Right lobe of liver (tissue), 6 donors: ENCODE data around the gene HOMER3. TPM values are rescaled to one million over a fixed set of nuclear protein-coding genes. Genes with fewer than 3 reads are reported as not detected.
"Not testable (repeated sequence)": the region's sequence is repeated elsewhere in the genome, so short reads cannot be mapped to it uniquely, and the experiment has no call there.

Experiments
- ATAC-seq, 4 donors: fragments of 200-7000 bp; cut with Tn5 transposase; one replicate each; pipeline ENCODE4 v1.9.1; 2020; ENCODE audit warnings: mild to moderate bottlenecking in 4 of 4, moderate library complexity in 4 of 4
- DNase-seq, 3 donors: peaks; one replicate each; pipeline ENCODE4 v3.0.0-alpha.2; 2020
- H3K27ac ChIP-seq, 3 donors: fragments of 200-600 bp; one replicate each; pipeline ENCODE4 v1.8.0; 2022
- H3K27me3 ChIP-seq, 2 donors: fragments of 200-600 bp; one replicate each; pipeline ENCODE4 v1.8.0; 2022
- H3K36me3 ChIP-seq, 4 donors: fragments of 200-600 bp; sonication (generic) in 1 of 4; one replicate each; pipeline versions ENCODE4 v1.5.1 to v1.8.0; 2017 to 2022; ENCODE audit warnings: control low read depth in 1 of 4
- H3K4me1 ChIP-seq, 4 donors: fragments of 200-600 bp; sonication (generic) in 1 of 4; one replicate each; pipeline versions ENCODE4 v1.5.1 to v1.8.0; 2017 to 2022; ENCODE audit warnings: control low read depth in 1 of 4
- H3K4me3 ChIP-seq, 3 donors: fragments of 200-600 bp; one replicate each; pipeline ENCODE4 v1.8.0; 2022
- H3K9me3 ChIP-seq, 4 donors: fragments of 200-600 bp; sonication (generic) in 1 of 4; one replicate each; pipeline versions ENCODE4 v1.5.1 to v1.8.0; 2017 to 2022; ENCODE audit warnings: control low read depth in 1 of 4
- POLR2A ChIP-seq: fragments of 450-650 bp; IDR thresholded peaks from one replicate; pipeline ENCODE4 v1.6.1; 2017; ENCODE audit warnings: antibody characterized with exemption, mild to moderate bottlenecking
- WGBS: methylation state at CpG from one replicate; pipeline ENCODE4 v1.1.6; 2018; ENCODE audit warnings: low coverage, low lambda C conversion rate; ENCODE audit not compliant: insufficient coverage; ENCODE audit errors: missing lambda C conversion rate; 5-methylcytosine and 5-hydroxymethylcytosine counted together
- intact Hi-C, 2 donors: fragments of 100-400 bp; cut with DNase I; formaldehyde crosslinking; loops; one replicate each; pipeline versions ENCODE4 v1.11.2 to v1.14.1; 2022
- total RNA-seq, 6 experiments: library from RNA; depleted of rRNA in 2 of 6; stranded (reverse); fragments of >200 nt in 2 of 6; fragmentation: NEBNext Ultra II Directional in 3 of 6; extraction: Animal tissue kit (Norgen Biotek cat#: 25700) in 3 of 6; gene quantifications; one replicate each; pipeline versions ENCODE4 v1.1.0 to v1.2.4, GENCODE V29; 2016 to 2023
- TF ChIP-seq, protein P1 (sequence below), 4 donors: fragments of 200-600 bp in 3 of 4; fragments of 450-650 bp in 1 of 4; IDR thresholded peaks; one replicate each; pipeline versions ENCODE4 v1.5.1 to v1.8.0; 2016 to 2022; ENCODE audit warnings: antibody characterized with exemption in 4 of 4, mild to moderate bottlenecking in 2 of 4
- donor health status: DM: no; HTN: yes; CAD: no.
- donor health status: DM: no; HTN: no; CAD: no.
- donor health status: DM: no; HTN: no; CAD: no.
- donor health status: DM: no; HTN: yes; CAD: no.
- donor health status: DM: no; HTN: yes; CAD: no.

Gene HOMER3
- total RNA-seq, 6 experiments from 2014 or later: 2.3 to 4.7 (median 3.2) TPM

DNA sequence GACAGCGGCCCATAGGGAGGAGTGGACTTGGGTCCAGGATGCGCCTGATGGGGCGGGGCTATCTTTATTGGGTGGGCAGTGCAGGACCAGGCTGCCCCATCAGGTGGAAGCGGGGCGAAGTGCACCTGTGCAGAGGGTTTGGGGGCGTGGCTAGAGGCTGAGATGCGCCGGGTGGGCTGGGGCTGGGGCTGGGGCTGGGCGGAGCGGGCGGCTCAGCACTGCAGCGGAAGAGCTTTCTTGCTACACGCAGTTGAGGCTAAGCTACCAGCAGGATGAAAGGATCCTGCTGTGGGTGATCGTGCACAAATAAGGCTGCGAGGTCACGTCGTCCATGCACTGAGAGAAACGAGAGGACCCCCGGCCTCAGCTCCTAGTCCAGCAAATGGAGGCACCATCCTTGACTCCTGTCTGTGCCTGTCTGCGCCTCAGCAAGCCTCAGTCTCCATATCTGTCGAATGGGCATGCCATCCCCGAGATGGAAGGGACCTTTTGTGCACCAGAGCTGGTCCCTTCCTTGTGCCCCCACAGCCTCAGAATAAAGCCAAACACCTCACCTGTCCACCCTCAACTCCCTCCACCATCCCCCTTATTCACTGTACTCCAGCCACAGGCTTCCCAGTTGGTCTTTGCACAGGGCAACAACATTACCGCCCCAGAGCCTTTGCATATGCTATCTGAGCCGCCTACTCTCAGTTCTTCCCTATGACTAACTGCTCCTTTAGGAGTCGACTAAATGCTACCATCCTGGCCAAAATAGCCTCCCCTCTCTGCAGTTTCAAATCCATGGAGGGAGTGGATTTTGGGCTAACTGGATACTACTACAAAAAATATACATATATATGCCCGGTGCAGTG is 21.0 kb upstream of the HOMER3 start:
- H3K4me3 ChIP-seq: no peak overlapping the region
- H3K27me3 ChIP-seq: no peaks in the 10 kb centered on the region
- no peaks in the 10 kb centered on the region for H3K36me3 ChIP-seq
- H3K27ac ChIP-seq: no peak overlapping the region
- ATAC-seq (peak in 1 of 4 donors; percentile 18), DNase-seq (no peak)
- H3K4me1 ChIP-seq: no peaks in the 10 kb centered on the region
- intact Hi-C loops: no loop called here
- TF ChIP-seq, protein P1, sequence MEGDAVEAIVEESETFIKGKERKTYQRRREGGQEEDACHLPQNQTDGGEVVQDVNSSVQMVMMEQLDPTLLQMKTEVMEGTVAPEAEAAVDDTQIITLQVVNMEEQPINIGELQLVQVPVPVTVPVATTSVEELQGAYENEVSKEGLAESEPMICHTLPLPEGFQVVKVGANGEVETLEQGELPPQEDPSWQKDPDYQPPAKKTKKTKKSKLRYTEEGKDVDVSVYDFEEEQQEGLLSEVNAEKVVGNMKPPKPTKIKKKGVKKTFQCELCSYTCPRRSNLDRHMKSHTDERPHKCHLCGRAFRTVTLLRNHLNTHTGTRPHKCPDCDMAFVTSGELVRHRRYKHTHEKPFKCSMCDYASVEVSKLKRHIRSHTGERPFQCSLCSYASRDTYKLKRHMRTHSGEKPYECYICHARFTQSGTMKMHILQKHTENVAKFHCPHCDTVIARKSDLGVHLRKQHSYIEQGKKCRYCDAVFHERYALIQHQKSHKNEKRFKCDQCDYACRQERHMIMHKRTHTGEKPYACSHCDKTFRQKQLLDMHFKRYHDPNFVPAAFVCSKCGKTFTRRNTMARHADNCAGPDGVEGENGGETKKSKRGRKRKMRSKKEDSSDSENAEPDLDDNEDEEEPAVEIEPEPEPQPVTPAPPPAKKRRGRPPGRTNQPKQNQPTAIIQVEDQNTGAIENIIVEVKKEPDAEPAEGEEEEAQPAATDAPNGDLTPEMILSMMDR (IDR thresholded peaks at IDR 0.05): no peak
- TF ChIP-seq POLR2A: no peak
- 29% methylated on average over 10 of the region's 26 CpGs for WGBS
- no peaks in the 10 kb centered on the region for H3K9me3 ChIP-seq

DNA sequence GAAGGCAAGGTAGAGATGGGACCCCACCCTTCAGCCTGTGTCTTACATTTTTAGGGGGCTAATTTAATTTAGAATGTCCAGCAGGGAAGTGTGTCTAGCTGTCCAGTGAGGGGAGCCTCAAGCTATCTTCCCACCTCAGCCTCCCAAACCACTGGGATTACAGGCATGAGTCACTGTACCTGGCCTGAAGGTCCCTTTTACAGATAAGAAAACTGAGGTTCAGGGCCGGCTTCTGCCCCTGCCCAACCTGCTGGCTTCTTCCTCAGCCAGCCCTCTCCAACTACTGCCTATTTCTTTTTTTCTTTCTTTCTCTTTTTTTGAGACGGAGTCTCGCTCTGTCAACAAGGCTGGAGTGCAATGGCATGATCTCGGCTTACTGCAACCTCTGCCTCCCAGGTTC is 19.4 kb upstream of the HOMER3 start:
- Histone ChIP-seq H3K9me3 (no peaks in the 10 kb centered on the region), H3K27ac (no peak overlapping the region), H3K36me3 (no peaks in the 10 kb centered on the region), H3K4me1 (no peaks in the 10 kb centered on the region), H3K27me3 (no peaks in the 10 kb centered on the region), H3K4me3 (no peak overlapping the region)
- 76% methylated on average over 3 of the region's 4 CpGs for WGBS
- no peak for DNase-seq
- no peak for TF ChIP-seq POLR2A
- TF ChIP-seq, protein P1 (IDR thresholded peaks at IDR 0.05): no peak
- intact Hi-C loops: no loop called here
- no peak for ATAC-seq

DNA sequence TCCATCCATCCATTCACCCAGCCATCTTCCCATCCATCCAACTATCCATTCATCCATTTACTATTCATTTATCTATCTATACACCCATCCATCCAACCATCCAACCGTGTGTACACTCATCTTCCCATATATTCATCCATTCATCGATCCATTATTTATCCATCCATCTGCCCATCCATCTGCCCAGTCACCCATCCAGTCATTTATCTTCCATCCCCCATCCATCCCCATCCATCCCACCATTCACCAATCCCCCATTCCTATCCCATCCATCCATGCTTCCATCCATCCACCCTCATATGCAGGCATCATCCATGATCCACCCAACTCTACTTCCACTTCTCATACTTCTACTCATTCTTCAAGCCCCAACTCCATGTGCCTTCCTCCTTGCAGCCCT is 14.0 kb upstream of the HOMER3 start:
- DNase-seq: no peak
- Histone ChIP-seq H3K4me1 (no peaks in the 10 kb centered on the region), H3K4me3 (no peak overlapping the region), H3K36me3 (no peaks in the 10 kb centered on the region), H3K27me3 (no peaks in the 10 kb centered on the region), H3K27ac (no peak overlapping the region), H3K9me3 (no peaks in the 10 kb centered on the region)
- no peak for ATAC-seq
- TF ChIP-seq, protein P1 (IDR thresholded peaks at IDR 0.05): no peak
- TF ChIP-seq POLR2A: no peak
- intact Hi-C loops: no loop called here
- WGBS: 87% methylated on average over 2 of the region's 2 CpGs

DNA sequence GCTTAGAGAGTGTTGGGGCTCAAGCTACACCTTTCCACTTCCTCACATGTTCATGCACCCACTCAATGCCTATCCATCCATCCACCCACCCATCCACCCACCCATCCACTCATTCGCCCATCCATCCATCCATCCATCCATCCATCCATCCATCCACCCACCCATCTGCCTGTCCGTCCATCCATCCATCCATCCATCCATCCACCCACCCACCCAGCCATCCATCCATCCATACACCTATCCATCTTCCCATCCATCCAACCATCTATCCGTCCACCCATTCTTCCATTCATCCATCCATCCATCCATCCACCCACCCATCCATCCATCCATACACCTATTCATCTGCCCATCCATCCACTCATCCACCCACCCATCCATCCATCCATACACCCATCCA is 13.1 kb upstream of the HOMER3 start:
- Histone ChIP-seq H3K36me3 (no peaks in the 10 kb centered on the region), H3K27me3 (no peaks in the 10 kb centered on the region), H3K27ac (no peak overlapping the region), H3K4me1 (no peaks in the 10 kb centered on the region), H3K4me3 (no peak overlapping the region), H3K9me3 (no peaks in the 10 kb centered on the region)
- 82% methylated on average over 3 of the region's 3 CpGs for WGBS
- ATAC-seq (no peak), DNase-seq (no peak)
- no peak for TF ChIP-seq POLR2A
- TF ChIP-seq, protein P1 (IDR thresholded peaks at IDR 0.05): no peak
- intact Hi-C loops: no loop called here

DNA sequence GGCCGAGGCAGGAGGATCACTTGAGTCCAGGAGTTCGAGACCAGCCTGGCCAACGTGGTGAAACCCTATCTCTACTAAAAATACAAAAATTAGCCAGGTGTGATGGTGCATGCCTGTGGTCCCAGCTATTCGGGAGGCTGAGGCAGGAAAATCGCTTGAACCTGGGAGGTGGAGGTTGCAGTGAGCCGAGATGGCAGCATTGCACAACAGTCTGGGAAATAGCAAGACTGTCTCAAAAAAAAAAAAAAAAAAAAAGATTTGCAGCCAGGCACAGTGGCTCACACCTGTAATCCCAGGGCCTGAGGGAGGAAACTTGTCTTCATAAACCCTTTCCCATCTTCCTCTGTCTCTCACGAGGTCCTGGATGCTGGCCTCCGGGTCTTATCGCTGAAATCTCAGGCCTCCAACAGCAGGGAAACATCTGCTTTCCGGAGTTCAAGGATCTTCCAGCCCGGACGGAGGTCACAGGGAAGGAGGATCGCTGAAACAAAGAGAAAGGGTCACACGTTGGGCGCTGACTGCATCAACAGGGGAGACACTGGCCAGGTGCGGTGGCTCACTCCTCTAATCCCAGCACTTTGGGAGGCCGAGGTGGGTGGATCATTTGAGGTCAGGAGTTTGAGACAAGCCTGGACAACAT is 11.5 kb upstream of the HOMER3 start:
- intact Hi-C loops, DNase-seq, H3K4me1 ChIP-seq, H3K36me3 ChIP-seq, H3K27me3 ChIP-seq, H3K27ac ChIP-seq, H3K9me3 ChIP-seq, H3K4me3 ChIP-seq: not testable (repeated sequence)
- 43% methylated on average over 15 of the region's 17 CpGs for WGBS
- ATAC-seq: peak in 1 of 4 donors; percentile 36
